ENCODE data around the gene SLC25A30. TPM values are rescaled to one million over a fixed set of nuclear protein-coding genes. Genes with fewer than 3 reads are reported as not detected.
"Not testable (repeated sequence)": the region's sequence is repeated elsewhere in the genome, so short reads cannot be mapped to it uniquely, and the experiment has no call there.

The SLC25A30 gene
- total RNA-seq, 2 donors from 2014 or later: 9.2 TPM

- DNase-seq: no peak
- Histone ChIP-seq H3K36me3 (no peaks in the 10 kb centered on the region), H3K27ac (no peak overlapping the region), H3K9me3 (no peaks in the 10 kb centered on the region), H3K9ac (ENCODE audit: low read depth in 2 of 2, low read length in 2 of 2) (no peak overlapping the region), H3K27me3 (no peaks in the 10 kb centered on the region), H3K4me3 (no peak overlapping the region), H3K4me1 (no peaks in the 10 kb centered on the region)
- intact Hi-C loops (cut with DNase I): no loop called here
- no peak for TF ChIP-seq CTCF (IDR thresholded peaks at IDR 0.05)
Measured at GRCh38 chr13:45391926-45392325, 26.2 kb downstream of the SLC25A30 start.

- H3K9ac ChIP-seq (ENCODE audit: low read depth in 2 of 2, low read length in 2 of 2); DNase-seq; H3K27me3 ChIP-seq; H3K27ac ChIP-seq; H3K9me3 ChIP-seq; H3K4me1 ChIP-seq; H3K4me3 ChIP-seq; intact Hi-C loops (cut with DNase I); H3K36me3 ChIP-seq: not testable (repeated sequence)
Measured at GRCh38 chr13:45391128-45391527, 27.0 kb downstream of the SLC25A30 start.

GRCh38 chr13:45390348-45390747 lies 27.8 kb downstream of the SLC25A30 start:
- H3K4me1 ChIP-seq; H3K9me3 ChIP-seq; H3K27me3 ChIP-seq; H3K27ac ChIP-seq; DNase-seq; H3K36me3 ChIP-seq; intact Hi-C loops (cut with DNase I); H3K4me3 ChIP-seq; H3K9ac ChIP-seq (ENCODE audit: low read depth in 2 of 2, low read length in 2 of 2): not testable (repeated sequence)

GRCh38 chr13:45388664-45389063 lies 29.5 kb downstream of the SLC25A30 start:
- Histone ChIP-seq H3K4me1 (no peaks in the 10 kb centered on the region), H3K9me3 (no peaks in the 10 kb centered on the region), H3K27ac (no peak overlapping the region), H3K36me3 (no peaks in the 10 kb centered on the region), H3K4me3 (no peak overlapping the region), H3K27me3 (no peaks in the 10 kb centered on the region), H3K9ac (ENCODE audit: low read depth in 2 of 2, low read length in 2 of 2) (no peak overlapping the region)
- no peak for TF ChIP-seq CTCF (IDR thresholded peaks at IDR 0.05)
- intact Hi-C loops (cut with DNase I): no loop called here
- no peak for DNase-seq

GRCh38 chr13:45386892-45387575 lies 31.1 kb downstream of the SLC25A30 start:
- H3K27ac ChIP-seq; intact Hi-C loops (cut with DNase I); H3K27me3 ChIP-seq; DNase-seq; H3K9ac ChIP-seq (ENCODE audit: low read depth in 2 of 2, low read length in 2 of 2); H3K4me3 ChIP-seq; H3K36me3 ChIP-seq; H3K4me1 ChIP-seq; H3K9me3 ChIP-seq: not testable (repeated sequence)

- DNase-seq: no peak
- Histone ChIP-seq H3K9ac (ENCODE audit: low read depth in 2 of 2, low read length in 2 of 2) (no peak overlapping the region), H3K27ac (no peak overlapping the region), H3K4me3 (no peak overlapping the region), H3K9me3 (no peaks in the 10 kb centered on the region), H3K27me3 (no peaks in the 10 kb centered on the region), H3K4me1 (no peaks in the 10 kb centered on the region), H3K36me3 (no peaks in the 10 kb centered on the region)
- intact Hi-C loops (cut with DNase I): no loop called here
- TF ChIP-seq CTCF (IDR thresholded peaks at IDR 0.05): no peak
Measured at GRCh38 chr13:45385907-45386553, 32.1 kb downstream of the SLC25A30 start.

- Histone ChIP-seq H3K4me1 (no peaks in the 10 kb centered on the region), H3K27ac (no peak overlapping the region), H3K9me3 (no peaks in the 10 kb centered on the region), H3K27me3 (no peaks in the 10 kb centered on the region), H3K9ac (ENCODE audit: low read depth in 2 of 2, low read length in 2 of 2) (no peak overlapping the region), H3K36me3 (no peaks in the 10 kb centered on the region), H3K4me3 (no peak overlapping the region)
- no peak for TF ChIP-seq CTCF (IDR thresholded peaks at IDR 0.05)
- DNase-seq: no peak
- intact Hi-C loops (cut with DNase I): no loop called here
Measured at GRCh38 chr13:45385320-45385719, 32.9 kb downstream of the SLC25A30 start.
